Vagina (tissue), 2 donors: Measurements from ENCODE around the gene FPGS. TPM values are rescaled to one million over a fixed set of nuclear protein-coding genes. Genes with fewer than 3 reads are reported as not detected.

Experiments used
- DNase-seq, 2 donors: peaks; one replicate each; pipeline ENCODE4 v3.0.0-alpha.2; 2017; ENCODE audit errors: extremely low spot score in 2 of 2
- H3K27ac ChIP-seq: fragments of 200-600 bp; sonication (generic); one replicate; pipeline ENCODE4 v1.5.1; 2019
- H3K27me3 ChIP-seq: fragments of 200-600 bp; sonication (generic); one replicate; pipeline ENCODE4 v1.5.1; 2019
- H3K36me3 ChIP-seq, 2 donors: fragments of 200-600 bp; sonication (generic); one replicate each; pipeline ENCODE4 v1.5.1; 2017 to 2019
- H3K4me1 ChIP-seq: fragments of 200-600 bp; sonication (generic); one replicate; pipeline ENCODE4 v1.5.1; 2019
- H3K4me3 ChIP-seq, 2 donors: fragments of 200-600 bp; sonication (generic); 1 replicate in 1 of 2; 2 replicates in 1 of 2; pipeline ENCODE4 v1.5.1; 2016 to 2019
- H3K9me3 ChIP-seq: fragments of 200-600 bp; sonication (generic); one replicate; pipeline ENCODE4 v1.5.1; 2019
- POLR2A ChIP-seq, 2 donors: fragments of 450-650 bp; IDR thresholded peaks; one replicate each; pipeline ENCODE4 v1.6.1; 2017; ENCODE audit warnings: antibody characterized with exemption in 2 of 2, mild to moderate bottlenecking in 2 of 2, moderate library complexity in 2 of 2
- POLR2AphosphoS5 ChIP-seq, 2 donors: sonication (generic); formaldehyde crosslinking; IDR thresholded peaks; one replicate each; pipeline ENCODE4 v1.9.0; 2017; ENCODE audit warnings: antibody characterized with exemption in 2 of 2, mild to moderate bottlenecking in 2 of 2, low read depth in 1 of 2; ENCODE audit not compliant: insufficient read depth in 1 of 2
- intact Hi-C: fragments of 100-400 bp; cut with DNase I; formaldehyde crosslinking; loops from one replicate; pipeline ENCODE4 v1.15.1; 2023
- total RNA-seq: library from RNA; depleted of rRNA; stranded (reverse); fragments of >200 nt; gene quantifications from one replicate; pipeline ENCODE4 v1.2.3, GENCODE V29; 2016
- TF ChIP-seq, protein P1 (sequence below), 3 experiments: fragments of 450-650 bp in 2 of 3; fragments of 200-600 bp in 1 of 3; sonication (generic) in 1 of 3; IDR thresholded peaks; one replicate each; pipeline ENCODE4 v1.5.1; 2017 to 2019; ENCODE audit warnings: antibody characterized with exemption in 3 of 3, mild to moderate bottlenecking in 2 of 3, moderate library complexity in 2 of 3

The FPGS gene
- total RNA-seq, 1 donor from 2014 or later: 99.7 TPM

DNA sequence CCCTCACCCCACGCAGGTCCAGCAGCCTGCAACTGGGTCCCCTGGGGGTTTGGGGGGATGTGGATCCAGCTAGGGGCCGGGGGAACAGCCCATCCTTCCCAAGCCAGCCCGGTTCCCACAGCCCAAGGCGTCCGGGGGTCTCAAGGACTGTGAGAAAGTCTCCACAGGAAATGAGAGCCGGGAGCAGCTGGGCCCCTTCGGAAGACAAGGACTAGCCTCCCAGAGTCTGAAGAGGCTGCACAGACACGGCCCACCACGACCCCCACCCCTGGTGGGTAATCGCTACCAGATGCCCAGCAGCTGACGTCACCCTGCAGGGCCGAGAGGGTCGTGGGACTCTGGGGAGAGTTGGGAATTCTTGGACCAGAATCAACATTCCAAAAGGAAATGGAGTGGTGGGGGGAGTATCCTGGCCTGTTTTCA, 34.8 kb upstream of the FPGS start:
- Histone ChIP-seq H3K9me3 (no peaks in the 10 kb centered on the region), H3K27me3 (no peaks in the 10 kb centered on the region), H3K27ac (peak overlapping the region; percentile 46), H3K4me1 (peaks cover 29% of the 10 kb centered on the region), H3K36me3 (no peaks in the 10 kb centered on the region), H3K4me3 (peak overlapping the region in 1 of 2 donors; percentile 8)
- DNase-seq: no peak
- intact Hi-C loops: no loop called here
- no peak for TF ChIP-seq POLR2A (IDR thresholded peaks at IDR 0.05)
- no peak for TF ChIP-seq POLR2AphosphoS5 (IDR thresholded peaks at IDR 0.05; ENCODE audit: insufficient read depth in 1 of 2, low read depth in 1 of 2)
- TF ChIP-seq, protein P1, sequence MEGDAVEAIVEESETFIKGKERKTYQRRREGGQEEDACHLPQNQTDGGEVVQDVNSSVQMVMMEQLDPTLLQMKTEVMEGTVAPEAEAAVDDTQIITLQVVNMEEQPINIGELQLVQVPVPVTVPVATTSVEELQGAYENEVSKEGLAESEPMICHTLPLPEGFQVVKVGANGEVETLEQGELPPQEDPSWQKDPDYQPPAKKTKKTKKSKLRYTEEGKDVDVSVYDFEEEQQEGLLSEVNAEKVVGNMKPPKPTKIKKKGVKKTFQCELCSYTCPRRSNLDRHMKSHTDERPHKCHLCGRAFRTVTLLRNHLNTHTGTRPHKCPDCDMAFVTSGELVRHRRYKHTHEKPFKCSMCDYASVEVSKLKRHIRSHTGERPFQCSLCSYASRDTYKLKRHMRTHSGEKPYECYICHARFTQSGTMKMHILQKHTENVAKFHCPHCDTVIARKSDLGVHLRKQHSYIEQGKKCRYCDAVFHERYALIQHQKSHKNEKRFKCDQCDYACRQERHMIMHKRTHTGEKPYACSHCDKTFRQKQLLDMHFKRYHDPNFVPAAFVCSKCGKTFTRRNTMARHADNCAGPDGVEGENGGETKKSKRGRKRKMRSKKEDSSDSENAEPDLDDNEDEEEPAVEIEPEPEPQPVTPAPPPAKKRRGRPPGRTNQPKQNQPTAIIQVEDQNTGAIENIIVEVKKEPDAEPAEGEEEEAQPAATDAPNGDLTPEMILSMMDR (IDR thresholded peaks at IDR 0.05): no peak

DNA sequence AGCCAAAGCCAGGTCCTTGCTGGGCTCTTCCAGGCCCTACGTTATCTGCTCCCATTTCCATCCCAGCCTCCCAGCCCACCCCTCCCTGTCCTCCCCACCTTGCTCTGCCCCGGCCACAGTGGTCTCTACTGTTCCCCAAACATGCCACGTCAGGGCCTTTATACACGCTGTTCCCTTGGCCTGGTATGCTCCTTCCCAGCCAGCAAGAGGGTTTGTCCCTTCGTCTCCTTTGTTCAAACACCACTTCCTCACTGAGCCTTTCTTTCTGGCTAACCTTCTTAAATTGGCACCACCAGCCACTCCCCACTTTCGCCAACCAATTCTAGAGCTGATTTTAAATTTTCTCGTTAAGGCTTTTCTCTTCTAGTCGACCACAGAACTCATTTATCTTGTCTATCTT, 34.0 kb upstream of the FPGS start:
- no peak overlapping the region for H3K4me3 ChIP-seq
- H3K4me1 ChIP-seq: peaks cover 29% of the 10 kb centered on the region
- DNase-seq: no peak
- no peaks in the 10 kb centered on the region for H3K27me3 ChIP-seq
- intact Hi-C loops: no loop called here
- TF ChIP-seq POLR2A (IDR thresholded peaks at IDR 0.05) (no peak), POLR2AphosphoS5 (IDR thresholded peaks at IDR 0.05; ENCODE audit: insufficient read depth in 1 of 2, low read depth in 1 of 2) (no peak)
- TF ChIP-seq, protein P1 (IDR thresholded peaks at IDR 0.05): no peak
- H3K27ac ChIP-seq: peak overlapping the region; percentile 46
- H3K9me3 ChIP-seq: no peaks in the 10 kb centered on the region
- no peaks in the 10 kb centered on the region for H3K36me3 ChIP-seq

DNA sequence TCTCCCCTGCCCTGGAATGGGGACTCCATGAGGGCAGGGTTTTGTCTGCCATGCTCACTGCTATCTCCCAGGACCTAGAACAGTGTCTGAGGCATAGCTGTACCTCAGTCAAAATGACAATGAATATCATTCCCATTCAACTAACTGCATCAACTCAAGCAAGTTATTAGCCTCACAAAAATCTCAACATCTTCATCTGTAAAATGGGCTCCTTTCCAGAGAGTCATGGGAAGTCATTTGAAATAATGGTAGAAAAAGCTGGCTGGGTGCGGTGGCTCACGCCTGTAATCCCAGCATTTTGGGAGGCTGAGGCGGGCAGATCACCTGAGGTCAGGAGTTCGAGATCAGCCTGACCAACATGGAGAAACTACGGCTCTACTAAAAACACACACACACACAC, 33.6 kb upstream of the FPGS start:
- intact Hi-C loops: no loop called here
- TF ChIP-seq POLR2A (IDR thresholded peaks at IDR 0.05) (no peak), POLR2AphosphoS5 (IDR thresholded peaks at IDR 0.05; ENCODE audit: insufficient read depth in 1 of 2, low read depth in 1 of 2) (no peak)
- TF ChIP-seq, protein P1 (IDR thresholded peaks at IDR 0.05): no peak
- H3K27ac ChIP-seq: peak overlapping the region; percentile 50
- no peaks in the 10 kb centered on the region for H3K9me3 ChIP-seq
- no peak for DNase-seq
- H3K4me1 ChIP-seq: peaks cover 29% of the 10 kb centered on the region
- H3K27me3 ChIP-seq: no peaks in the 10 kb centered on the region
- no peaks in the 10 kb centered on the region for H3K36me3 ChIP-seq
- H3K4me3 ChIP-seq: no peak overlapping the region

DNA sequence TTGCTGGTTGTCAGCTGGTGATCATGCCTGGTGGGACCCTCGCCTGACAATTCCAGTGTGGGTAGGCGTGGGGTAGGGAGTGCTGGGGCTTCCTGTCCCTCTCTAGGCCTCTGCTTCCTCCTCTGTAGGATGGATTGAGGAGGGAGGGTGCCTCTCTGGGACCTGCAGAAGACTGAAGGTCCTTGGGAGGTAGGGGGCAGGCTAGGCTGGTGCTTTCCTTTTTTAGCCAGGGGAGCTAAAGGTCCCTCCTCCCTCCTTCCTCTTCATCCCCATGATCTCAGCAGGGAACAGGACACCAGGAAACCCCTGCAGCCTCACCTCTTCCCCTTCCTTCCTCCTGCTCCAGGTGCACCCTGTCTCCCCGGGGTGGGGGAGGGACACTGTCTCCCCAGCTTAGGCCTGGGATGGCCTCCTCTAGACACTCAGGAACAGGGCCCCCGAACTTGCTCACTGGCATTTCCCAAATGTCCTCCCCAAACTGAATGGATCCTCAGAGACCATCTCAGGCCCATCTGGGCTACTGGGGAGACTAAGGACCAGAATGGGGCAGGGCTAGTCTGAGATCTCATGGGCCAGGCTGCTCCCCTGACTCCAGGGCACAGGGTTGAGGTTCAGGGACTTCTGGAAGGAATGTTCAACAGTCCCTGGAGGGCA, 32.6 kb upstream of the FPGS start:
- TF ChIP-seq POLR2AphosphoS5 (IDR thresholded peaks at IDR 0.05; ENCODE audit: insufficient read depth in 1 of 2, low read depth in 1 of 2): no peak
- TF ChIP-seq POLR2A (IDR thresholded peaks at IDR 0.05): no peak
- TF ChIP-seq, protein P1 (IDR thresholded peaks at IDR 0.05): no peak
- peak overlapping the region; percentile 46 to 59 for H3K4me3 ChIP-seq
- H3K27ac ChIP-seq: peak overlapping the region; percentile 50
- intact Hi-C loops: no loop called here
- peaks cover 29% of the 10 kb centered on the region for H3K4me1 ChIP-seq
- no peaks in the 10 kb centered on the region for H3K27me3 ChIP-seq
- H3K36me3 ChIP-seq: no peaks in the 10 kb centered on the region
- no peak for DNase-seq
- no peaks in the 10 kb centered on the region for H3K9me3 ChIP-seq

DNA sequence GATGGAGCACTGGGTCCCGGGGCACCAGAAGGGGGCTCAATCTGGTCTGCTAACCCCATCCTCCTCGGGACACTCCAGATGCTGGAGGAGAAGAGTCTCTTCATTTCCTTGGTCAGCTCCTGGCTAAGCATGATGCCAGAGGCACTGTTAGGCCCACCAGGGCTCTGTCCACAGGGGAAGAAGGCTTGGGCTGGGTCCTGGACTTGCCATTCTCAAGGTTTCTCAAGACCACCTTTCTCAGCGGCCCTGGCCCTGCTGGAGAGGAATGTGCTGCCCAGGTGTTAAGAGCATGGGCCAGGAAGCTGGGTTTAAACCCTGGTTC, 32.1 kb upstream of the FPGS start:
- DNase-seq: no peak
- intact Hi-C loops: no loop called here
- no peaks in the 10 kb centered on the region for H3K36me3 ChIP-seq
- peak overlapping the region; percentile 46 to 59 for H3K4me3 ChIP-seq
- peak overlapping the region; percentile 50 for H3K27ac ChIP-seq
- no peak for TF ChIP-seq POLR2A (IDR thresholded peaks at IDR 0.05)
- no peak for TF ChIP-seq POLR2AphosphoS5 (IDR thresholded peaks at IDR 0.05; ENCODE audit: insufficient read depth in 1 of 2, low read depth in 1 of 2)
- H3K27me3 ChIP-seq: no peaks in the 10 kb centered on the region
- H3K4me1 ChIP-seq: peaks cover 29% of the 10 kb centered on the region
- H3K9me3 ChIP-seq: no peaks in the 10 kb centered on the region
